GM12892 (cell line): ENCODE data around the gene CNTN5.

ENCODE experiments used
- POLR2A ChIP-seq: IDR thresholded peaks from 2 replicates; pipeline ENCODE4 v1.6.1; 2011; ENCODE audit warnings: low read depth, low read length, control low read depth
- POLR2AphosphoS5 ChIP-seq: IDR thresholded peaks from 2 replicates; pipeline ENCODE4 v1.6.1; 2011; ENCODE audit warnings: low read depth, low read length, control low read depth
- TAF1 ChIP-seq: IDR thresholded peaks from 2 replicates; pipeline ENCODE4 v1.6.1; 2011; ENCODE audit warnings: low read depth, mild to moderate bottlenecking, control low read depth, low read length, borderline replicate concordance

- TF ChIP-seq POLR2A (no peak), TAF1 (no peak), POLR2AphosphoS5 (no peak)
Measured at GRCh38 chr11:99501655-99502054, 480.9 kb downstream of the CNTN5 start.
